GM12878 (cell line): ENCODE data around the gene PAK6. TPM values are rescaled to one million over a fixed set of nuclear protein-coding genes. Genes with fewer than 3 reads are reported as not detected.

ENCODE experiments used
- ATAC-seq: fragments of 200-7000 bp; cut with Tn5 transposase; 3 replicates; pipeline ENCODE4 v1.9.1; 2020; ENCODE audit warnings: mild to moderate bottlenecking, moderate library complexity
- BruUV-seq: library from RNA; stranded (reverse); fragments of 400-500 nt; replicated peaks from 2 replicates; lab custom pipeline; 2021; lab: Mats Ljungman, UMichigan
- CTCF ChIA-PET: fragments of 300-600 bp; sonication (Branson Sonifier 250); formaldehyde crosslinking; extraction: SDS; loops from one replicate; lab custom pipeline; 2021; ENCODE audit warnings: inconsistent platforms; lab: Yijun Ruan, JAX
- POLR2A ChIA-PET: fragments of 350-600 bp; formaldehyde crosslinking; extraction: SDS; loops from one replicate; lab custom pipeline; 2021; ENCODE audit warnings: inconsistent platforms; lab: Charles Lee
- RAD21 ChIA-PET: fragments of 300-600 bp; sonication (Branson Sonifier 250); formaldehyde crosslinking; loops from one replicate; lab custom pipeline; 2023; ENCODE audit warnings: antibody characterized with exemption; ENCODE audit not compliant: unreplicated experiment; lab: Charles Lee
- SMC1A ChIA-PET: fragments of 300-600 bp; sonication (Branson Sonifier 250); formaldehyde crosslinking; loops from one replicate; lab custom pipeline; 2023; ENCODE audit not compliant: unreplicated experiment, uncharacterized antibody; lab: Charles Lee
- DNase-seq: peaks from one replicate; pipeline ENCODE4 v3.0.0-alpha.2; 2011; ENCODE audit warnings: low read depth, low spot score
- FAIRE-seq: peaks from 3 replicates; lab custom pipeline; 2011; peaks lifted over from hg19 to GRCh38; lab: Jason Lieb, UNC
- H2AFZ ChIP-seq: 2 replicates; pipeline ENCODE4 v1.6.0; 2011; ENCODE audit warnings: low read depth, low read length, control low read depth; ENCODE audit not compliant: control insufficient read depth
- H3K27ac ChIP-seq: 2 replicates; pipeline ENCODE4 v1.5.1; 2011; ENCODE audit warnings: control low read depth; ENCODE audit not compliant: control insufficient read depth, insufficient read depth
- H3K27me3 ChIP-seq, 2 experiments: replicated peaks in 1 of 2; 2 replicates each; pipeline versions ENCODE4 v1.6.0 to v1.6.1; 2011; ENCODE audit warnings: low read length in 1 of 2; ENCODE audit not compliant: control insufficient read depth in 2 of 2, insufficient read depth in 2 of 2
- H3K36me3 ChIP-seq, 2 experiments: 2 replicates each; pipeline ENCODE4 v1.5.1; 2011; ENCODE audit warnings: low read length in 1 of 2; ENCODE audit not compliant: control insufficient read depth in 2 of 2, insufficient read depth in 2 of 2
- H3K4me1 ChIP-seq: 2 replicates; pipeline ENCODE4 v1.6.1; 2011; ENCODE audit warnings: mild to moderate bottlenecking, low read length, moderate library complexity, mixed read lengths; ENCODE audit not compliant: control insufficient read depth, insufficient read depth
- H3K4me2 ChIP-seq: 2 replicates; pipeline ENCODE4 v1.6.0; 2011; ENCODE audit warnings: control low read depth; ENCODE audit not compliant: control insufficient read depth, insufficient read depth
- H3K4me3 ChIP-seq: fragments of 200-600 bp; sonication (generic); 2 replicates; pipeline ENCODE4 v1.5.1; 2016
- H3K79me2 ChIP-seq: 2 replicates; pipeline ENCODE4 v1.6.0; 2011; ENCODE audit warnings: low read length; ENCODE audit not compliant: control insufficient read depth, insufficient read depth
- H3K9ac ChIP-seq: 2 replicates; pipeline ENCODE4 v1.8.0; 2011; ENCODE audit warnings: low read length, control low read depth, mixed read lengths; ENCODE audit not compliant: control insufficient read depth, insufficient read depth
- H3K9me3 ChIP-seq: replicated peaks from 3 replicates; pipeline ENCODE4 v1.5.1; 2011; ENCODE audit warnings: mild to moderate bottlenecking, low read length; ENCODE audit not compliant: control insufficient read depth, insufficient read depth
- H4K20me1 ChIP-seq: 2 replicates; pipeline ENCODE4 v1.6.0; 2011; ENCODE audit not compliant: control insufficient read depth, insufficient read depth
- CBX3 ChIP-seq: fragments of 200-600 bp; sonication (generic); IDR thresholded peaks from 2 replicates; pipeline ENCODE4 v1.6.1; 2016; ENCODE audit warnings: low read depth, borderline replicate concordance
- E2F8 ChIP-seq: fragments of 450-650 bp; IDR thresholded peaks from 2 replicates; pipeline ENCODE4 v1.6.1; 2018; ENCODE audit warnings: mild to moderate bottlenecking, low read depth, moderate library complexity; ENCODE audit not compliant: partially characterized antibody
- ESRRA ChIP-seq: IDR thresholded peaks from 2 replicates; pipeline ENCODE4 v1.6.1; 2012; ENCODE audit warnings: mild to moderate bottlenecking, low read length, improper control_type of control experiment
- FOS ChIP-seq: IDR thresholded peaks from 3 replicates; pipeline ENCODE4 v1.6.1; 2011; ENCODE audit warnings: borderline replicate concordance; ENCODE audit not compliant: insufficient read length; ENCODE audit errors: extremely low read depth
- HDAC6 ChIP-seq: fragments of 200-600 bp; sonication (generic); IDR thresholded peaks from one replicate; pipeline ENCODE4 v1.8.0; 2017; ENCODE audit warnings: antibody characterized with exemption; ENCODE audit not compliant: unreplicated experiment
- IKZF1 ChIP-seq: fragments of 450-650 bp; conservative IDR thresholded peaks from 2 replicates; pipeline ENCODE4 v1.6.1; 2017; ENCODE audit warnings: antibody characterized with exemption, mild to moderate bottlenecking
- IRF4 ChIP-seq: IDR thresholded peaks from 2 replicates; pipeline ENCODE4 v1.6.1; 2011; ENCODE audit warnings: low read depth, low read length
- IRF5 ChIP-seq: fragments of 450-650 bp; IDR thresholded peaks from 2 replicates; pipeline ENCODE4 v1.6.1; 2017; ENCODE audit warnings: borderline replicate concordance
- MYB ChIP-seq: fragments of 150-350 bp; IDR thresholded peaks from 2 replicates; pipeline ENCODE4 v1.6.1; 2014; ENCODE audit warnings: mild to moderate bottlenecking, low read depth, low read length, borderline replicate concordance
- NFYA ChIP-seq: IDR thresholded peaks from 2 replicates; pipeline ENCODE4 v1.6.1; 2011; ENCODE audit warnings: low read depth, mild to moderate bottlenecking, low read length, improper control_type of control experiment, borderline replicate concordance
- NFYB ChIP-seq: IDR thresholded peaks from 2 replicates; pipeline ENCODE4 v1.6.1; 2011; ENCODE audit warnings: low read depth, mild to moderate bottlenecking, low read length, improper control_type of control experiment, moderate library complexity; ENCODE audit not compliant: insufficient read depth
- SMARCA5 ChIP-seq: fragments of 450-650 bp; IDR thresholded peaks from 2 replicates; pipeline ENCODE4 v1.6.1; 2017; ENCODE audit warnings: mild to moderate bottlenecking
- SUZ12 ChIP-seq: fragments of 200-600 bp; sonication (generic); IDR thresholded peaks from one replicate; pipeline ENCODE4 v1.6.1; 2018; ENCODE audit warnings: antibody characterized with exemption, mild to moderate bottlenecking; ENCODE audit not compliant: unreplicated experiment
- WGBS: methylation state at CpG from one replicate; pipeline ENCODE4 v1.1.6; 2016; ENCODE audit warnings: low lambda C conversion rate; ENCODE audit not compliant: insufficient replicate concordance, insufficient coverage; ENCODE audit errors: missing lambda C conversion rate; 5-methylcytosine and 5-hydroxymethylcytosine counted together
- in situ Hi-C: fragments of 300-500 bp; cut with MboI; formaldehyde crosslinking; loops from 9 replicates; pipeline ENCODE4 v1.14.3; 2018; ENCODE audit warnings: mixed read lengths
- intact Hi-C: fragments of 100-400 bp; cut with micrococcal nuclease; formaldehyde crosslinking; loops from one replicate; pipeline ENCODE4 v1.14.2; 2022; ENCODE audit not compliant: unreplicated experiment
- polyA plus RNA-seq, 11 experiments: library from polyadenylated mRNA; depleted of rRNA in 4 of 11; unstranded in 6 of 11; stranded (reverse) in 5 of 11; fragments of >200 nt; fragmentation: Nextera tagmentation in 4 of 11; fragmentation: Illumina TruSeq in 1 of 11; extraction: Ambion mirVana in 4 of 11; extraction: Trizol in 1 of 11; gene quantifications; 1 replicate in 1 of 11; 2 replicates in 10 of 11; pipeline versions ENCODE4 v1.2.1 to v1.2.3, GENCODE V29; 2011 to 2016; ENCODE audit warnings: inconsistent platforms in 2 of 11, missing spikeins in 2 of 11, low read depth in 1 of 11
- total RNA-seq, 4 experiments: library from RNA; depleted of rRNA in 3 of 4; stranded (reverse); fragments of >200 nt in 3 of 4; fragmentation: Illumina TruSeq in 1 of 4; extraction: Trizol in 1 of 4; gene quantifications; 2 replicates each; pipeline versions ENCODE4 v1.2.1 to v1.2.3, GENCODE V29; 2013 to 2021
- TF ChIP-seq, protein P1 (sequence below): fragments of 450-650 bp; formaldehyde crosslinking; IDR thresholded peaks from 2 replicates; pipeline ENCODE4 v1.4.0; 2022; ENCODE audit warnings: mild to moderate bottlenecking, moderate library complexity

The PAK6 gene
- total and polyA plus RNA-seq, 10 of the 15 experiments (the other 5 are each of a cell fraction or from before 2014, with no cell fraction given), result 0.07 to 0.92 (median 0.31) TPM; not detected in 2

GRCh38 chr15:40240619-40241221 is 1.9 kb downstream of the PAK6 start:
- 80% methylated on average over 10 of the region's 10 CpGs for WGBS
- H4K20me1 ChIP-seq, result no peaks in the 10 kb centered on the region
- no peak for TF ChIP-seq MYB
- no peak for TF ChIP-seq FOS
- no peak for TF ChIP-seq IKZF1
- no peak for TF ChIP-seq IRF4
- TF ChIP-seq CBX3, result no peak
- TF ChIP-seq HDAC6, result no peak
- TF ChIP-seq ESRRA, result no peak
- TF ChIP-seq IRF5, result no peak
- TF ChIP-seq NFYA, result no peak
- TF ChIP-seq, protein P1, sequence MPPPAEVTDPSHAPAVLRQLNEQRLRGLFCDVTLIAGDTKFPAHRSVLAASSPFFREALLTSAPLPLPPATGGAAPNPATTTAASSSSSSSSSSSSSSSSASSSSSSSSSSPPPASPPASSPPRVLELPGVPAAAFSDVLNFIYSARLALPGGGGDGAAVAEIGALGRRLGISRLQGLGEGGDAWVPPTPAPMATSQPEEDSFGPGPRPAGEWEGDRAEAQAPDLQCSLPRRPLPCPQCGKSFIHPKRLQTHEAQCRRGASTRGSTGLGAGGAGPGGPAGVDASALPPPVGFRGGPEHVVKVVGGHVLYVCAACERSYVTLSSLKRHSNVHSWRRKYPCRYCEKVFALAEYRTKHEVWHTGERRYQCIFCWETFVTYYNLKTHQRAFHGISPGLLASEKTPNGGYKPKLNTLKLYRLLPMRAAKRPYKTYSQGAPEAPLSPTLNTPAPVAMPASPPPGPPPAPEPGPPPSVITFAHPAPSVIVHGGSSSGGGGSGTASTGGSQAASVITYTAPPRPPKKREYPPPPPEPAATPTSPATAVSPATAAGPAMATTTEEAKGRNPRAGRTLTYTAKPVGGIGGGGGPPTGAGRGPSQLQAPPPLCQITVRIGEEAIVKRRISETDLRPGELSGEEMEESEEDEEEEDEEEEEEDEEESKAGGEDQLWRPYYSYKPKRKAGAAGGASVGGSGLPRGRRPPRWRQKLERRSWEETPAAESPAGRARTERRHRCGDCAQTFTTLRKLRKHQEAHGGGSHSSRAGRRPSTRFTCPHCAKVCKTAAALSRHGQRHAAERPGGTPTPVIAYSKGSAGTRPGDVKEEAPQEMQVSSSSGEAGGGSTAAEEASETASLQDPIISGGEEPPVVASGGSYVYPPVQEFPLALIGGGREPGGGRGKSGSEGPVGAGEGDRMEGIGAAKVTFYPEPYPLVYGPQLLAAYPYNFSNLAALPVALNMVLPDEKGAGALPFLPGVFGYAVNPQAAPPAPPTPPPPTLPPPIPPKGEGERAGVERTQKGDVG (CRISPR knock-in tag), result no peak
- TF ChIP-seq SUZ12, result no peak
- no peak for TF ChIP-seq E2F8
- TF ChIP-seq SMARCA5, result no peak
- TF ChIP-seq NFYB, result no peak
- TF ChIP-seq, all 136 proteins: peak for 0
- SMC1A ChIA-PET, result interaction anchor here (1.2 kb wide), 1 partner anchor 14 kb away, joined by 5 read pairs; no protein-coding TSS in a partner anchor
- intact Hi-C loops (no loop called here), in situ Hi-C loops (no loop called here)
- Histone ChIP-seq H3K27me3 (no peaks in the 10 kb centered on the region; a peak in 1 of 4 replicates), H3K4me3 (no peak overlapping the region), H3K36me3 (no peaks in the 10 kb centered on the region), H3K9ac (no peak overlapping the region), H3K9me3 (no peaks in the 10 kb centered on the region), H3K27ac (no peak overlapping the region), H3K79me2 (no peaks in the 10 kb centered on the region), H3K4me2 (no peak overlapping the region), H2AFZ (no peak overlapping the region), H3K4me1 (0 out of 2 replicates have a peak, but pooled peaks cover 4% of the 10 kb centered on the region)
- DNase-seq (no peak), FAIRE-seq (no peak), ATAC-seq (no peak)
- POLR2A ChIA-PET, result interaction anchor here (0.6 kb wide), 1 partner anchor 56 kb away, joined by 3 read pairs; no protein-coding TSS in a partner anchor
- BruUV-seq, result no TSS peak
- RAD21 ChIA-PET, result no interaction called here
- CTCF ChIA-PET, result interaction anchor here (1.3 to 1.6 kb wide), 2 partner anchors 34 to 75 kb away, joined by 3 to 4 read pairs; no protein-coding TSS in a partner anchor
